ENCODE data around the gene EEFSEC.

DNA sequence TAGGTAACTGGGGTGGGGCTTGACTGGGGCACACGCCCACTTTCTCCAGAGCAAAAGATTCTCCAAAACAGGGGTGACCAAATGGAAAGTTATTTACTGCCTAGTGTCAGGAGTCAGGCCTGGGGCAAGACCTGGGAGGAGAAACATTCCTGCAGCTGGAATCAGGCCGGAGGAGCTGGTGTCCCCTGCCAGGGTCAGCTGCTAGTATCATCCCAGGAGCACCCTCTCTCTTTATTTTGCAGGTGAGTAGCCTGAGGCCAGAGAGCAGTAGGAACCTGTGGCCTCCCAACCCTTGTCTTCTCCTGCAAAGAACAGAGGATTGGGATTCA lies 280.5 kb downstream of the EEFSEC start:
- TF ChIP-seq, protein P1, sequence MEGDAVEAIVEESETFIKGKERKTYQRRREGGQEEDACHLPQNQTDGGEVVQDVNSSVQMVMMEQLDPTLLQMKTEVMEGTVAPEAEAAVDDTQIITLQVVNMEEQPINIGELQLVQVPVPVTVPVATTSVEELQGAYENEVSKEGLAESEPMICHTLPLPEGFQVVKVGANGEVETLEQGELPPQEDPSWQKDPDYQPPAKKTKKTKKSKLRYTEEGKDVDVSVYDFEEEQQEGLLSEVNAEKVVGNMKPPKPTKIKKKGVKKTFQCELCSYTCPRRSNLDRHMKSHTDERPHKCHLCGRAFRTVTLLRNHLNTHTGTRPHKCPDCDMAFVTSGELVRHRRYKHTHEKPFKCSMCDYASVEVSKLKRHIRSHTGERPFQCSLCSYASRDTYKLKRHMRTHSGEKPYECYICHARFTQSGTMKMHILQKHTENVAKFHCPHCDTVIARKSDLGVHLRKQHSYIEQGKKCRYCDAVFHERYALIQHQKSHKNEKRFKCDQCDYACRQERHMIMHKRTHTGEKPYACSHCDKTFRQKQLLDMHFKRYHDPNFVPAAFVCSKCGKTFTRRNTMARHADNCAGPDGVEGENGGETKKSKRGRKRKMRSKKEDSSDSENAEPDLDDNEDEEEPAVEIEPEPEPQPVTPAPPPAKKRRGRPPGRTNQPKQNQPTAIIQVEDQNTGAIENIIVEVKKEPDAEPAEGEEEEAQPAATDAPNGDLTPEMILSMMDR (IDR thresholded peaks at IDR 0.05), result no peak
- no peak for TF ChIP-seq POLR2AphosphoS5 (IDR thresholded peaks at IDR 0.05; ENCODE audit: low read depth, low read length)
- TF ChIP-seq, protein P2, sequence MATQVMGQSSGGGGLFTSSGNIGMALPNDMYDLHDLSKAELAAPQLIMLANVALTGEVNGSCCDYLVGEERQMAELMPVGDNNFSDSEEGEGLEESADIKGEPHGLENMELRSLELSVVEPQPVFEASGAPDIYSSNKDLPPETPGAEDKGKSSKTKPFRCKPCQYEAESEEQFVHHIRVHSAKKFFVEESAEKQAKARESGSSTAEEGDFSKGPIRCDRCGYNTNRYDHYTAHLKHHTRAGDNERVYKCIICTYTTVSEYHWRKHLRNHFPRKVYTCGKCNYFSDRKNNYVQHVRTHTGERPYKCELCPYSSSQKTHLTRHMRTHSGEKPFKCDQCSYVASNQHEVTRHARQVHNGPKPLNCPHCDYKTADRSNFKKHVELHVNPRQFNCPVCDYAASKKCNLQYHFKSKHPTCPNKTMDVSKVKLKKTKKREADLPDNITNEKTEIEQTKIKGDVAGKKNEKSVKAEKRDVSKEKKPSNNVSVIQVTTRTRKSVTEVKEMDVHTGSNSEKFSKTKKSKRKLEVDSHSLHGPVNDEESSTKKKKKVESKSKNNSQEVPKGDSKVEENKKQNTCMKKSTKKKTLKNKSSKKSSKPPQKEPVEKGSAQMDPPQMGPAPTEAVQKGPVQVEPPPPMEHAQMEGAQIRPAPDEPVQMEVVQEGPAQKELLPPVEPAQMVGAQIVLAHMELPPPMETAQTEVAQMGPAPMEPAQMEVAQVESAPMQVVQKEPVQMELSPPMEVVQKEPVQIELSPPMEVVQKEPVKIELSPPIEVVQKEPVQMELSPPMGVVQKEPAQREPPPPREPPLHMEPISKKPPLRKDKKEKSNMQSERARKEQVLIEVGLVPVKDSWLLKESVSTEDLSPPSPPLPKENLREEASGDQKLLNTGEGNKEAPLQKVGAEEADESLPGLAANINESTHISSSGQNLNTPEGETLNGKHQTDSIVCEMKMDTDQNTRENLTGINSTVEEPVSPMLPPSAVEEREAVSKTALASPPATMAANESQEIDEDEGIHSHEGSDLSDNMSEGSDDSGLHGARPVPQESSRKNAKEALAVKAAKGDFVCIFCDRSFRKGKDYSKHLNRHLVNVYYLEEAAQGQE (IDR thresholded peaks at IDR 0.05; ENCODE audit: insufficient read depth in 1 of 2, low read depth in 2 of 2, low read length in 1 of 2), result no peak

All from Panc1 (cell line).